ENCODE results near the gene CENPO.

- TF ChIP-seq POLR2A (IDR thresholded peaks at IDR 0.05; ENCODE audit: low read length) = no peak
- no peak for TF ChIP-seq ESRRA (IDR thresholded peaks at IDR 0.05; ENCODE audit: borderline replicate concordance, low read length)
- TF ChIP-seq PBX3 (IDR thresholded peaks at IDR 0.05) = no peak
- no peak for TF ChIP-seq USF2 (IDR thresholded peaks at IDR 0.05)
- no peak for TF ChIP-seq CTCF (IDR thresholded peaks at IDR 0.05)
- no peak for TF ChIP-seq POLR2AphosphoS2 (conservative IDR thresholded peaks at IDR 0.05; ENCODE audit: low read length)
- no peak for TF ChIP-seq JUNB (IDR thresholded peaks at IDR 0.05)
- TF ChIP-seq REST (IDR thresholded peaks at IDR 0.05) = no peak
- TF ChIP-seq RNF2 (IDR thresholded peaks at IDR 0.05; ENCODE audit: borderline replicate concordance, low read depth) = no peak
- TF ChIP-seq EP300 (IDR thresholded peaks at IDR 0.05) = no peak
- no peak for TF ChIP-seq NPAS2 (CRISPR knock-in tag; IDR thresholded peaks at IDR 0.05; ENCODE audit: borderline replicate concordance)
- no peak for TF ChIP-seq MAX (IDR thresholded peaks at IDR 0.05)
- TF ChIP-seq MAFK (IDR thresholded peaks at IDR 0.05; ENCODE audit: partially characterized antibody) = no peak
Observed at GRCh38 chr2:24840164-24840869, 47.1 kb downstream of the CENPO start.
